GM21786 (cell line): Measurements from ENCODE around the gene CSRP3.
A peak's percentile ranks its signal among the peaks of the same experiment; 100 is the strongest.

Source experiments
- ATAC-seq: cut with Tn5 transposase; IDR thresholded peaks from one replicate; pipeline ENCODE4 v1.9.1; 2021; ENCODE audit not compliant: unreplicated experiment

CSRP3 gene

DNA sequence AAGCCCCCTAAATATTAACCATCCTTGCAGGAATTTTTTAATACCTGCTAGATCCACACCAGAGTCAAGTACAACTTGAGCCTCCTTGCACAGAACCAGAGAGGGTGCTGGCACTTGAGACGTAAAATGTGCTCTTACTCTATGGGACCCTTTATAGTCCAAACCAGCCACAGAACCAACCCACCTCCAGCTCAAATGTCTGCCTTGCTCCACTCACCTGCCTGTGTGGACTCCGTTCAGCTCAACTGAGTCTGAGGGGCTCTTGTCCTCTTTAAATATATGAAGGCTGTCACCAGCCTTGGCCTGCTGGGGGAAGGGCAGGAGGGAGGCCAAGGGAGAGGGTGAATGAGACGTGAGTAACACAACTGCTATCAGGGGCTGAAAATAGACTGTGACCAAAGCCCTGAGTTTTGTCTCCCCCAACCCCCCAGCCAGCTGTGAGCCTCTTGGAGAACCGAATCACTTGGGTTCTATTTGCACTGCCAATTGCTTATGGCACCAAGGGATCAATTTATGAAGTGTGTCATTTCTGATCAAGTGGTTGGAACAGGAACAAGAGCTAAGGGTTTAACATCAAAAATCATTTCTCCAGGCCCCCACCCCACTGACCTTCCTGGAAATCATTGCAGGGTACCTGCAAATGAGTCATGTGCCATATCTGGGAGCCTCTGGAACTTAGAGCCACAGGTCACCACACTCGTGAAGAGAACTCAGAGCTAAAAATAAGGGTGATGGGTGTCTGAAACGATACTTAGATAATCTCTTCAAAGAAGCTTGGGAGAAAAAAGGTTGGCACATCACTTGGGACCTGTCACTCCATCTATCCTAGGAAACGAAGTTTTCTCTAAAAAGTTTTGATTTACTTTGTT lies at the start of gene CSRP3:
Gene CSRP3, minus strand, starts transcription at position 247 of the 869 bp plus-strand sequence. CDS start 9,535 bp downstream, outside the sequence.
- ATAC-seq: no peak

- no peak for ATAC-seq
Measured at GRCh38 chr11:19251577-19251976, 49.8 kb upstream of the CSRP3 start.

DNA sequence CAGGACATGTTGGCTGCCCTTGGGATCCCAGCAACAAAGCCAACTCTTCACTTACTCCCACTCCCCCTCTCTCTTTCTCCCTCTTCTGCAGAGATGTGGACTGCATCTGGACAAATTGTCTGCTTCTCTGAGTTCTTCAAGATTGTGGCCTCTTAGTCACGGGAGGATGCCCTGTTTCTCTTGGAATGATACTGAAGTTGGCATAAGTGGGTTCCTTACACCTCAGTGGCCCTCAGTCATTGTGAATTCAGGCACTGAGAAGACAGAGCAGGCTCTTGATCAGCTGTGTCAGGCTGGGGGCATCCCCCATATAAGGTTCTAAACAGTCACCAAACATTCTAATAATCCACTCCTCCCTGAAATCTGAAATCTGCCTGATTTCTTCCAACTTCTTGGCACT lies 45.0 kb upstream of the CSRP3 start:
- ATAC-seq: no peak

DNA sequence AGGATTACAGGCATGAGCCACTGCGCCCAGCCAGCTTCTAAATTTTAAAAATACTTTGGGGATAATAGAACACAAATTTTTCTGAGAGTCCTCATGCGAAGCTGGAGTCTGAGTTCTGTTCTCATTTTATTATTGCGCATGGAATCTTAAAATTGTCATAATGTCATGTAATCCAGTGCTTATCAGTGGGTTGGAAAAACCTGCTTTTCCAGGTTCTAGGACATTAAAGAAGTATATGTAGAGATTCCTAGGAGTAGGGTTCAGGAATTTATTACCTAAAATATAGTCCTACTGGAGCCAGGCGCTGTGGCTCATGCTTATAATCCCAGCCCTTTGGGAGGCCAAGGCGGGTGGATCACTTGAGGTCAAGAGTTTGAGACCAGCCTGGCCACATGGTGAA lies 43.6 kb upstream of the CSRP3 start:
- ATAC-seq: no peak

GRCh38 chr11:19244621-19245020 lies 42.8 kb upstream of the CSRP3 start:
- no peak for ATAC-seq

- no peak for ATAC-seq
Measured at GRCh38 chr11:19244084-19244483, 42.3 kb upstream of the CSRP3 start.

DNA sequence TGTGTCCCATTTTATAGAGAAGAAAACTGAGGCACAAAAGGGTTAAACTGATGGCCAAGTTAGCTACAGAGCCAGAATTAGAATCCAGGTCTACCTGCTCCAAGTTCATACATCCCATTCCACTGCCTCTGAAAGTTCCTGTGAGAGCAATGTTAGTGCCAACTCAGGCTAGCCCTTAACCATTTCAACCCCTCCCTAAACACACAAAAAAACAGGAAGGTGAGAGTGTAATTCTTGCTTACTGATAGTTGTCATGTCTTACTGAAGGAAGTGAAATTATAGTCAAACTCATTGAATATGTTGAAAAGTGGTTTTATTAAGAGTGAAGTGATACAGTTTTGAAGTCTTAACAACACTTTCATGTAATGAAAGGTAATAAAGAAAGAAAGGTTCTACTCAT lies 41.8 kb upstream of the CSRP3 start:
- ATAC-seq: no peak

DNA sequence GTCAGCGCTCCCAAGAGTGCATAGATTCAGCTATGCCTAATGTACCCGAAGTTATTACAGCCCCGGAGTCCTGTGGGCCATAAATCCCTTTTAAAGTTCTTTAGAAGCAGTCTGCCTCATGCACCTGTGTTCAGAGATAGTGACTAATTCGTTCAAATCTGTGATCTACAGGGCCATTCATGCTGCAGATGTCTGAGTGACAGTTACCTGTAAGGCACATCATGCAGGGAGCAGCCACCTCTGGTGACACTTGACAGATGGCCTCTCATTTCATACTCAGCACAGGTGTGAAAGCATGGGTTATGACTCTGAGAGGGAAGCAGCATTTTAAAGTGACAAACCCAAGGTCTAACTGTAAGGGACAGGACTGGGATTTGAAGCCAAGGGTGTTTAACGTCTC lies 41.4 kb upstream of the CSRP3 start:
- ATAC-seq: no peak

GRCh38 chr11:19242179-19242932 lies 40.6 kb upstream of the CSRP3 start:
- no peak for ATAC-seq

- ATAC-seq: peak; percentile 33
Measured at GRCh38 chr11:19241260-19242178, 39.7 kb upstream of the CSRP3 start.

DNA sequence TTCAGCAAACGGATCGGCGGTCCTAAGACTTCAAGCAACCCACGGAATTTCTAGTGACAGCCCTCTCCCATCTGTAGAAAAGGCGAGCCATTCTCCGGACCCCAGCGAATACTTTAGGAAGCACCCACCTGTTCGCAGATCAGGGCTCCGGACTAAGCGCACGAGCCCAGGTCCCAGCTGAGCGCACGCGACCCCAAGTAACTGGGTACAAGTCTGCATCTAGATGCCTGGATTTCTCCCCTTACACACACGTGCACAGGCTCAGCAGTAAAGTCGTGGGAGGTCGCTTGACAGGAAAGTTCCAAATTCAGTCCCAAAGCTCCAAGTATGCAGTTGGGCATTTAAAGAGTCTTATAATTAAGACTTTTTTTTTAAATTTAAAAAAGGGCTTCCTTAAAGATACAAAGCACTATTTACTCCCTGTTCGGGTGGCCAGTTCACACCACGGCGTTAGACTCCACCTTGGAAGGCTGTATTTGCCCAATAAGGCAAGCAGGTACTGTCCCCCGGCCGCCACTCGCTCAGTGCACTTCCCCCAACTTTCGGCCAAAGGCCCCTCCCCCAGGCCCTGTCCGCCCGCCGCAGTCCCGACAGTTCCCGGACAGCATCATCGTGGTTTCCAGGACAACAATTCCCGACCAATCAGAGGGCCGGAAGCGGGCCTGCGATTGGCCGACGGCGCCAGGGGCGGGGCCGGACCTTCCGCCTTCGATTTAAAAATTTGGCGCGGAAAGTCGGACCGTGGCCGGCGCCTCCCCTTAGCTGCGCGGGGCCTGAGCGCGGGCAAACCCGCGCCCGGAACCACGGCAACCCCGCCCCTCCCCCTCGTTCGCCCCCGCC lies 38.9 kb upstream of the CSRP3 start, which contains the start of gene E2F8:
Gene E2F8, minus strand, starts transcription at position 526 of the 840 bp plus-strand sequence. CDS start 824 bp downstream, outside the sequence.
- peak; percentile 86 for ATAC-seq

- no peak for ATAC-seq
Measured at GRCh38 chr11:19239039-19239438, 37.3 kb upstream of the CSRP3 start.

DNA sequence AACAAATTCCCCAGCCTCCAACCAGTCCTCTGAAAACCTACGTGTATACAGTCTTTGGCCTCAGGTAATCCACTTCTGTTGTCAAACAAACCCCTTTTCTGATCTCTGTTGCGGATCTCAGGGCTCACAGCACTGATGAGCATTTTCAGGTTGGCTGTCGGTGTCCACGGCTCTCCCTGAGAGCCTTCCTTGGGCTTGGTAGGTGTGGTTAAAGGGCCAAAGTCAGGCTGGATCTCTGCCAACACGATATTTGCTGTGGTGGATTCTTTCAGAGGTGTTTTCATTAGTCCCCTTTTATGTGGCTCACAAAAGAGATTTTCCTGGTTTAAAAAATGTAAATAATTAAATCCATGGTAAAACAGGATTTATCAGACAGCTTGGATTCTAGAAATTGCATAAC lies 36.0 kb upstream of the CSRP3 start:
- no peak for ATAC-seq

- ATAC-seq: no peak
Measured at GRCh38 chr11:19237381-19237780, 35.6 kb upstream of the CSRP3 start.

- no peak for ATAC-seq
Measured at GRCh38 chr11:19234231-19234817, 32.5 kb upstream of the CSRP3 start.

DNA sequence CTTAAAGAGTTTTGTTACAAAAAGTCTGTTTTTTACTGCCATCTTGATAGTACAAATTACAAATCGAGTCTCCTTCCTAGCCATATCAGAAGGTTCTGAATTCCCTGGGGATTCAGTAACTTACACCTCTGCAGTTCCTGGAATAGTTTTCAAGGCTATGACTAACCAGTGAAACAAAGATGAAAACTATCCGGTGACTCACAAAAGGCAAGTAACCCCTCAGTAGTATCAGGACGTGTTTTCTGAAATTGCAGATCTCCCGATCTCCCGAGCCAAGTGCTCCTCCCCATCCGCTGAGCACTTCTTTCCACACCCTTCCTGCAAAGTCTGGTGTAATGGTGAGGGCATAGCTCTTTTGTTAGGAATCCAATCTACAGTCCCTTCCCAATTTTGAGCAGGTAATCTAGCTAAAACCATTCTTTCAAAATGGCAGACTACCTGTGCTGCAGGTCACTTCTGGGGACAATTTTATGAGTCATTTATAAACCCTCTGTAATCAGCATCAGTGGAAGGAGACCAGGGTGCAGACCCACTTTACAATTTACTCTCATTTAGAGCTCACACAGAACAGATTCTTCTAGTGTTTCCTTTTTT lies 31.2 kb upstream of the CSRP3 start:
- no peak for ATAC-seq

DNA sequence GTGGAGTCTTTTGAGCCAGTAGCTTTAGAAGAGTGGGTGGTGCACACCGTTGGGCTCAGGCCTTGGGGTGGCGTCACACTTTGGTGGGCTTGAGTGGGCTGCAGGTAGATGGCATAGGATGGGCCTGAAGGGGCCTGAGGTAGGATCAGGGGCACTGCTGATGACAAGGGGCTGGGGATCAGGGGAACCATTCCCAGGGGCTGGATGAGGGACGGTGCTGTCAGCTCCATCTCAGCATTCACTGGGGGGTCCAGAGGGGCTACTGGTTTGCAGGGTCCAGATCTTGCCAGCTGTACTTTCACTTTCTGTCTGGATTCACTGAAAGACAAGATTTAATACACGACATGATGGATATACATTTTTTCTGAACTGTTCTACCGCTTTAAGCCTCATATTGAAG lies 27.9 kb upstream of the CSRP3 start:
- no peak for ATAC-seq

GRCh38 chr11:19228968-19229367 lies 27.2 kb upstream of the CSRP3 start:
- ATAC-seq: no peak
